PC-3 (cell line): Measurements from ENCODE around the gene CLASP1.

Experiments used
- EZH2 ChIP-seq: fragments of 300-600 bp; sonication (generic); IDR thresholded peaks from one replicate; pipeline ENCODE4 v1.6.1; 2017; ENCODE audit warnings: antibody characterized with exemption, mild to moderate bottlenecking, low read length; ENCODE audit not compliant: unreplicated experiment
- EZH2phosphoT487 ChIP-seq: fragments of 300-600 bp; sonication (generic); IDR thresholded peaks from 2 replicates; pipeline ENCODE4 v1.6.1; 2018; ENCODE audit warnings: mild to moderate bottlenecking, antibody characterized with exemption, low read length, borderline replicate concordance
- TF ChIP-seq, protein P1 (sequence below): fragments of 300-600 bp; sonication (generic); conservative IDR thresholded peaks from 2 replicates; pipeline ENCODE4 v1.5.1; 2017; ENCODE audit warnings: antibody characterized with exemption, low read depth, mild to moderate bottlenecking, low read length

DNA sequence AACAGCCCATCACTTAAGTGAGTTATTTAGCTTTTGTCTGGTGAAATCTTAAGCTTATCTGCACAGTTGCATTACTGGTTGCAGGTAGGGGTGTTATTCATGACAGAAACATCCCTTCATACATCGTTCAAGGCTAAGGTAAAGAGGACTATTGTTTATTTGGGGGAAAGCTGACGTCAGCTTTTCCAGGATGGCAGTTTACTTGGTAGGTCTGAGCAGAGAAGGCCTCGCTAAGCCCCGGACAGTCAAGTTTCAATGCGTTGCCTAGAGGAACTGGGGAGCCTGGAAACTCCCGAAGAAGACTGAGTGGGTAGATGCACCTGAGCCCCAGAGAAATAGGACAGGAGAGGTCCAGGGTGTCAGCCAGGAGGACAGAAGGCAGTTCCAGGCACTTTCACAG is 116.4 kb downstream of the CLASP1 start:
- TF ChIP-seq, protein P1, sequence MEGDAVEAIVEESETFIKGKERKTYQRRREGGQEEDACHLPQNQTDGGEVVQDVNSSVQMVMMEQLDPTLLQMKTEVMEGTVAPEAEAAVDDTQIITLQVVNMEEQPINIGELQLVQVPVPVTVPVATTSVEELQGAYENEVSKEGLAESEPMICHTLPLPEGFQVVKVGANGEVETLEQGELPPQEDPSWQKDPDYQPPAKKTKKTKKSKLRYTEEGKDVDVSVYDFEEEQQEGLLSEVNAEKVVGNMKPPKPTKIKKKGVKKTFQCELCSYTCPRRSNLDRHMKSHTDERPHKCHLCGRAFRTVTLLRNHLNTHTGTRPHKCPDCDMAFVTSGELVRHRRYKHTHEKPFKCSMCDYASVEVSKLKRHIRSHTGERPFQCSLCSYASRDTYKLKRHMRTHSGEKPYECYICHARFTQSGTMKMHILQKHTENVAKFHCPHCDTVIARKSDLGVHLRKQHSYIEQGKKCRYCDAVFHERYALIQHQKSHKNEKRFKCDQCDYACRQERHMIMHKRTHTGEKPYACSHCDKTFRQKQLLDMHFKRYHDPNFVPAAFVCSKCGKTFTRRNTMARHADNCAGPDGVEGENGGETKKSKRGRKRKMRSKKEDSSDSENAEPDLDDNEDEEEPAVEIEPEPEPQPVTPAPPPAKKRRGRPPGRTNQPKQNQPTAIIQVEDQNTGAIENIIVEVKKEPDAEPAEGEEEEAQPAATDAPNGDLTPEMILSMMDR = no peak
- TF ChIP-seq EZH2phosphoT487 (no peak), EZH2 (no peak)
